ENCODE data around the gene TMEM63C.

TMEM63C gene

GRCh38 chr14:77212097-77212870, 30.7 kb downstream of the TMEM63C start:
- TF ChIP-seq, protein P1, sequence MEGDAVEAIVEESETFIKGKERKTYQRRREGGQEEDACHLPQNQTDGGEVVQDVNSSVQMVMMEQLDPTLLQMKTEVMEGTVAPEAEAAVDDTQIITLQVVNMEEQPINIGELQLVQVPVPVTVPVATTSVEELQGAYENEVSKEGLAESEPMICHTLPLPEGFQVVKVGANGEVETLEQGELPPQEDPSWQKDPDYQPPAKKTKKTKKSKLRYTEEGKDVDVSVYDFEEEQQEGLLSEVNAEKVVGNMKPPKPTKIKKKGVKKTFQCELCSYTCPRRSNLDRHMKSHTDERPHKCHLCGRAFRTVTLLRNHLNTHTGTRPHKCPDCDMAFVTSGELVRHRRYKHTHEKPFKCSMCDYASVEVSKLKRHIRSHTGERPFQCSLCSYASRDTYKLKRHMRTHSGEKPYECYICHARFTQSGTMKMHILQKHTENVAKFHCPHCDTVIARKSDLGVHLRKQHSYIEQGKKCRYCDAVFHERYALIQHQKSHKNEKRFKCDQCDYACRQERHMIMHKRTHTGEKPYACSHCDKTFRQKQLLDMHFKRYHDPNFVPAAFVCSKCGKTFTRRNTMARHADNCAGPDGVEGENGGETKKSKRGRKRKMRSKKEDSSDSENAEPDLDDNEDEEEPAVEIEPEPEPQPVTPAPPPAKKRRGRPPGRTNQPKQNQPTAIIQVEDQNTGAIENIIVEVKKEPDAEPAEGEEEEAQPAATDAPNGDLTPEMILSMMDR (conservative IDR thresholded peaks at IDR 0.05; ENCODE audit: low read depth, low read length), result no peak
- no peak for DNase-seq (ENCODE audit: low read depth)
- H3K4me3 ChIP-seq (ENCODE audit: low read depth, low read length), result no peak overlapping the region

GRCh38 chr14:77212943-77213678, 31.5 kb downstream of the TMEM63C start:
- DNase-seq (ENCODE audit: low read depth), result peak; percentile 54
- TF ChIP-seq, protein P1 (conservative IDR thresholded peaks at IDR 0.05; ENCODE audit: low read depth, low read length), result peak; percentile 79

DNA sequence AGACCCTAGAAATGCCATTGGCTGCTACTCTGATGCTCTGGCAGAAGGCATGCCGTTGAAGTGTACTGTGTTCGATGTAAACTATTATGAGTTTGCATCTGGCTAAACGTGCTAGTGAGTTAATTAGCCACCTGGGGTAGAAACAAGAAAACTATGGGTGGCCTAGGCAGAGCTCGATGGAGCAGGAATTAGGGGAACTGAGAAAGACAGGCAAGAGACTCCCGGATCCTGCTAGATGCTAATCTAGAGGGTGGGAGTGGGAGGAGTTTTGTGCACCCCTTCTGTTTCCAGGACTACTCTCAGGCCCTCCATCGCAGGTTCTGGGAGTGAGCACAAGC, 32.0 kb downstream of the TMEM63C start:
- H3K4me3 ChIP-seq (ENCODE audit: low read depth, low read length), result no peak overlapping the region
- no peak for DNase-seq (ENCODE audit: low read depth)
- TF ChIP-seq, protein P1 (conservative IDR thresholded peaks at IDR 0.05; ENCODE audit: low read depth, low read length), result no peak

More at GRCh38 chr14:77212943-77213678, 31.5 kb downstream of the TMEM63C start:
- H3K4me3 ChIP-seq (ENCODE audit: low read depth, low read length), result no peak overlapping the region

DNA sequence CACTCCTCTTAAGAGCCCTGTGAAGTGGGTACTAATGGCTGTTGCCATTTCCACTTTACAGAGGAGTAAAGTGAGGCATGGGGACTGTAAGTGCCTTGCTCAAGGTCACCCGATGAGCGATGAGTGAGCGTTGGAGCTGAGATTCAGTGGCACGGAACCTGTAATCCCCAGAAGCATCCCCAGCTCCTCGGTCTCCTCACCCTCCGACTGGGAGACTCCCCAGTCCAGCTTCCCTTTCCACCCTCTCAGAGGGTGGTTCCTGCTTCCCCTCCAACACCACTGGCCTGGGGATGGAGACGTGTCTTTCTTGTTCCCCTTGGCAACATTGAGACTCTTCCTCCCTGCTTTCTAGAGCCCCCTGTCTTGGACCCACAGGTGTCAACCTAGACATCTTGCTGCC, 32.6 kb downstream of the TMEM63C start:
- no peak for DNase-seq (ENCODE audit: low read depth)
- H3K4me3 ChIP-seq (ENCODE audit: low read depth, low read length), result no peak overlapping the region
- TF ChIP-seq, protein P1 (conservative IDR thresholded peaks at IDR 0.05; ENCODE audit: low read depth, low read length), result no peak

GRCh38 chr14:77217551-77217950, 36.0 kb downstream of the TMEM63C start:
- no peak overlapping the region for H3K4me3 ChIP-seq (ENCODE audit: low read depth, low read length)
- DNase-seq (ENCODE audit: low read depth), result no peak
- TF ChIP-seq, protein P1 (conservative IDR thresholded peaks at IDR 0.05; ENCODE audit: low read depth, low read length), result no peak

DNA sequence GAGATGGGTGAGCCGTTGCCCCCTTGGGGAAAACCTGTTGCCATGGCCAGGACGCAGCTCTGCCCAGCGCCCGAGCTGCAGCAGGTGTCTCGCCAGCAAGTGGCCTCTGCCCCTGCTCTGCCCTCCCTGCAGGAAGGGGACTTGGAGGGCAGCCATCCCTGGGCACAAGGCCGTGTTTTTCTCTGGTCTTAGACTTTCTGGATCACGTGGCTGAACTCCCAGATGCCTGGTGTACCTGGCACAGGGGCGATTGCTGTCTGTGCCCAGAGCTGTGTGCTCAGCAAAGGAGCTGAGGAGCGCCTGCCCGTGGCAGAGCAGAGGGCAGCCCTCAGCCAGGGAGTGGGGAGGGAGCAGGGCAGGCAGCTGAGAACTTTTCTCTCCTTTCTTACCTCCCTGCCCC, 38.0 kb downstream of the TMEM63C start:
- TF ChIP-seq, protein P1 (conservative IDR thresholded peaks at IDR 0.05; ENCODE audit: low read depth, low read length), result no peak
- no peak overlapping the region for H3K4me3 ChIP-seq (ENCODE audit: low read depth, low read length)
- DNase-seq (ENCODE audit: low read depth), result no peak

Measured in choroid plexus epithelial cell (primary cell).